Panc1 (cell line): Measurements from ENCODE around the gene ELOB.

Experiments
- CTCF ChIP-seq: fragments of 450-650 bp; IDR thresholded peaks from 2 replicates; pipeline ENCODE4 v1.5.1; 2017; ENCODE audit warnings: mild to moderate bottlenecking
- REST ChIP-seq, 2 experiments: IDR thresholded peaks; 2 replicates each; pipeline ENCODE4 v1.6.1; 2011 to 2012; ENCODE audit warnings: low read depth in 2 of 2, control low read depth in 1 of 2, low read length in 1 of 2, mild to moderate bottlenecking in 1 of 2, moderate library complexity in 1 of 2; ENCODE audit not compliant: insufficient read depth in 1 of 2
- SIN3A ChIP-seq: IDR thresholded peaks from 2 replicates; pipeline ENCODE4 v1.6.1; 2012; ENCODE audit warnings: low read depth, mild to moderate bottlenecking, low read length, moderate library complexity, borderline replicate concordance; ENCODE audit not compliant: insufficient read depth
- TCF7L2 ChIP-seq: IDR thresholded peaks from 2 replicates; pipeline ENCODE4 v1.6.1; 2011; ENCODE audit warnings: mild to moderate bottlenecking, low read depth, low read length, inconsistent platforms

GRCh38 chr16:2787406-2787805 lies 10.3 kb upstream of the ELOB start, which contains the start of gene PRSS33:
- TF ChIP-seq CTCF (no peak), TCF7L2 (no peak), SIN3A (no peak), REST (IDR thresholded peaks at IDR 0.05; ENCODE audit: insufficient read depth in 1 of 2, low read depth in 2 of 2, low read length in 1 of 2) (no peak)
